GM21390 (cell line): Measurements from ENCODE around the gene KLHL42.

ENCODE experiments used
- ATAC-seq: cut with Tn5 transposase; IDR thresholded peaks from one replicate; pipeline ENCODE4 v1.9.1; 2021; ENCODE audit not compliant: unreplicated experiment

Gene KLHL42

GRCh38 chr12:27779416-27779919 lies 565 bp upstream of the KLHL42 start:
- peak; percentile 15 for ATAC-seq

GRCh38 chr12:27780612-27781408 lies 777 bp downstream of the KLHL42 start:
- peak; percentile 35 for ATAC-seq

GRCh38 chr12:27781680-27782079 lies 1.6 kb downstream of the KLHL42 start:
- no peak for ATAC-seq

GRCh38 chr12:27782481-27782880 lies 2.4 kb downstream of the KLHL42 start:
- ATAC-seq, result no peak

DNA sequence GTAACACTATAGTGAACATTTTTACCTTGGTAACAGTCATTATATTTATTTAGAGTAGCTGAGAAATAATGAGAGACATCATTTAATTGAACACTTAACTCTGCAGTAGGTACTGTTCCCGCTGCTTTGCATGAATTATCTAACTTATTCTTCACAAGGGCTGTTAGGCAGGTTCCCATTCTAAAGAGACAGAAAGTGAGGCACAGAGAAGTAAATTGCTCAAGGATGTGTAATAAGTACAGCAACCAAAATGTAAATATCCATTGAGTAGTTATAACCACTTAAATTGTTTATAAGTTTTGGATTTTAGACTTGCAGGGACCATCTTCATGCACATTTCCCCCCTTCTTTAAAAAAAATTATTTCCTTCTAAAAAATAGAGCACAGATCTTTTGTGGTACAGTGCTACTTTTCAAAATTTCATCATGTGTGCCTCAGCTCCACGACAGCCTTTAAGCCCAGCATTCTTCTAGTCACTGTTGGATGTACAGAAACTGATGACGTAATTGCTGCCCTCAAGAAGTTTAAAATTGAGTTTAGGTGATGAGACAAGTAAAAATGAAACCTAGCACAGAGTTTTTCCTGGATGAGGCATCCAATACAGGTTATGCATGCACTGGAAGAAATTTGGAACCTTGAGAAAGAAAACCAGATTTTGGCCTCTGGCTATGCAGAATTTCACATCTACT lies 6.0 kb downstream of the KLHL42 start:
- no peak for ATAC-seq

- no peak for ATAC-seq
Measured at GRCh38 chr12:27787559-27787958, 7.5 kb downstream of the KLHL42 start.

DNA sequence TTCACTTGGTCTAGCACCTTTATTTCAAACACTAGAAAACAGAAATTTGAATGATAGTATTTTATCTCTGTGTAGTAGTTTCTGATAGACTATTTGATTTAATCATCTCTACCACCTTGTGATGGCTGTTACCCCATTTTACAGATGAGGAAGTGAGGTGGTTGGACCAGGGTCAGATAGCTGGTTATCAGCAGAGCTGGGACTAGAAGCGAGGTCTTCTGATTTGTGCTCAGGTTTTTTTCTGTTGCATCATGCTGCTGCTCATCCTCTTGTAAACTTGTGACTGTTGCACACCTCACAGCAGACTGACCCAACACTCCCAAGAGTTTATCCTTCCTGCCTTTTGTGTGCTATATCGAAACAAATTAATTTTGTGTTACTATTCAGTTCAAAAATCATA lies 10.1 kb downstream of the KLHL42 start:
- no peak for ATAC-seq

GRCh38 chr12:27794818-27795584 lies 15.0 kb downstream of the KLHL42 start:
- ATAC-seq, result no peak

DNA sequence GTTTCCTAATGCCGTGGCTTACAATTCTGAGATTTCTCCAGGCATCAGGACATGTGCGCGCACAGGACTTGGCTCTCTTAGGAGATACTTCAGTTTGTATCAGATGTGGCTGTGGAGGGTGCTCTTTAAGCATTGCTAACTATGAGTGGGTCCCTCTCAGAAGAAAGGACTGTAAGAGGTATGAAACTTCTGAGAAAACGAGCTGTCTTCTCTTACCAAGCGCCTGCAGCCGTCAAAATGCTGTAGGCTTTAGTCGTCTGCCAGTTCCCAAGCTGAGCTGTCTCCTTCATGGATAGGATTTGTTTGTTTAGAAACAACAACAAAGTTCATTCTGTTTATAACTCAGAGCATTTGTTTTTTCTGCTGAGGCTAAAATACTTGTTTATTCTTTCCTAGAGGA lies 16.1 kb downstream of the KLHL42 start:
- ATAC-seq, result no peak

DNA sequence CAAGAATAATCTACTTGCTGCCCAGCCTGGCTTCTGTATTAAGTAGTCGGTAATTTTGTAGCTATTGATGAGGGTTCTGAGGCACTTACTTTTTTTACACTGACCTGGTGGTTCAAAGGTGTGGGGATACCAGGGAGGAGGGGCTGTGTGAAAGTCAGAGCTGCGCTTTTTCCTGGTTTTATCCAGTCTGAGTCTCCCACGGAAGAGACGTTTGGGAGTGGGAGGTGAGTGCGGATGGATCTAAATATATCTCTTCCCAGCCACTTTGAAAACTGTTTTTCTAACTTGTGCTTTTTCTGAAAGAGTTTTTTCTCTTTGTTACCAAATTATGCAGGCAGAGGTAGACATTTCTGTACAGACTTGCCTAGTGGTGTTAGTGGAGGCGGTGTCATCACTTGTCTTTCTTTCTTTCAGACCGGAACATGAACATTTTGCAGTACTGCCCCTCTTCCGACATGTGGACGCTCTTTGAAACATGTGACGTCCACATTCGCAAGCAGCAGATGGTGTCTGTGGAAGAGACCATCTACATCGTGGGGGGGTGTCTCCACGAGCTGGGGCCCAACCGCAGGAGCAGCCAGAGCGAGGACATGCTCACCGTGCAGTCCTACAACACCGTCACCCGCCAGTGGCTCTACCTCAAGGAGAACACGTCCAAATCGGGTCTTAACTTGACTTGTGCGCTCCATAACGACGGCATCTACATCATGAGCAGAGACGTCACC lies 17.4 kb downstream of the KLHL42 start:
- ATAC-seq, result no peak

DNA sequence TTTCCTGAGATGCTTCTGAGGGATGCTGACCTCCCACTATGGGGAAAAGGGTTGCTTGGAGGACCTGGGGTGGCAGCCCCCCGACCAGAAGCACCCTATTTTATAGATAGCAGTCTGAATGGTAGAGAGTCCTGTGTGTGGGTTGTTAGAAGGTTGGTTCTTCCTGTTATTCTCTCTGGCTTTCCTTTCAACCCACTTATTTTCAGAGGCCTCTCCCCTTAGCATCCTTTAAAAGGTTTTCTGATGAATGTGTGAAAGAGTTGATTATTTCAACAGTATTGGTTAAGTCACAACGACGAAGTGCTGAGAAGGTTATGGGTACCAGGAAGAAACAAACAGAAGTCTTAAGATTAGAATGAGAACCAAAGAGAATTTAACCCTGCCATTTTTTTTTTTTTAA lies 20.8 kb downstream of the KLHL42 start:
- ATAC-seq, result no peak

DNA sequence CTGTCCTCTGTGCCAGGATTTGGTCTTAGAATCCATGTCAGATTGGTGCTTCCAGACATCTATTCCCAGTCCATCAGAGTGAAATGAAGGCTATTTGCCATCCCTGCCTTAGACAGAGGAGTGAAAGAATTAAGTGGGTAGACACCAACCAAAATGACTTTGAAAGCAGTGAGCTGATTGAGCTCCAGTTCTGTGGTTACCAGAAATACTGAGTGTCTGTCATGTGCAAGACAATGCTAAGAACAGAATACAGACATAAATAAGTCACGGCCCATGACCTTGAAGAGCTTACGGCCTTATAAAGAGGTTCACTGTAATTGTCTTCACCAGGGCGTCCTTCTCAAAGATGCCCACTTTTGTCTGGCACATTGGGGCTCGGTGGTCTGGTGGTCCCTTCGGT lies 21.6 kb downstream of the KLHL42 start:
- ATAC-seq, result no peak

DNA sequence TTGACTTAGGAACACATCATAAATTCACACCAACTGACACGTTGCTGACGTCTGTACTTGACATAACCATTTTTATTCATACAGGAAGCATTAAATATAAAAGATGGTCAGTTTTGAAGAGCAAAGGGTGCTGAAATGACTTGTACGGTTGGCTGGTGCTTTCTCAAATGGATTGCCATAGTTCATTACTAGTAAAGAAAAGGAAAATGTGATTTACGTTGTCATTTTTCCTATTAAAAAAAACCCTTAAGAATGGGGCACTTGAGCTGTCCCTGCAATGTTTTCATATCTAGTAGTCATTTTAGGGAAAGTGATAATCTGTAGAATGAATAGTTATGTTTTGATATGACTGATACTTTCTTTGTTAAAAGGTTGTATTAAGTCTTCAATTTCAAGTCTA lies 22.5 kb downstream of the KLHL42 start:
- no peak for ATAC-seq

GRCh38 chr12:27802936-27803335 lies 22.9 kb downstream of the KLHL42 start:
- ATAC-seq, result no peak

DNA sequence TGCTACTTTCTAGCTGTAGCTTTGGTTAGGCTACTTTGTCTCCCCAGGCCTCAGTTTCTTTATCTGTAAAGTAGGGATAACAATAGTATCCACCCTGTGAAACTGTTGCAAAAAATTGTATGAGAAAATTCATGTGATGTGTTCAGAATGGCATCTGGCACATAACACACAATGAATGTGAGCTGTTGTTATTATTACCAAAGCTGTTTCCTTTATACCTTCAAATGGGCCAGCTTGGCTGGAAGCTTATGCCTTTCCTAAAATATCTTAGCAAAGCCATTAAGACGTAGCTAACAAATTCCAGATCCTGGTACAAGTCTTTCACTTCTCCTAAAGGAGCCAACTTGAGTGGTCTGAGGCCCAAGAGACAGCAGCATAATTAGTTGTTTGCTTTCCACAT lies 25.2 kb downstream of the KLHL42 start:
- no peak for ATAC-seq

DNA sequence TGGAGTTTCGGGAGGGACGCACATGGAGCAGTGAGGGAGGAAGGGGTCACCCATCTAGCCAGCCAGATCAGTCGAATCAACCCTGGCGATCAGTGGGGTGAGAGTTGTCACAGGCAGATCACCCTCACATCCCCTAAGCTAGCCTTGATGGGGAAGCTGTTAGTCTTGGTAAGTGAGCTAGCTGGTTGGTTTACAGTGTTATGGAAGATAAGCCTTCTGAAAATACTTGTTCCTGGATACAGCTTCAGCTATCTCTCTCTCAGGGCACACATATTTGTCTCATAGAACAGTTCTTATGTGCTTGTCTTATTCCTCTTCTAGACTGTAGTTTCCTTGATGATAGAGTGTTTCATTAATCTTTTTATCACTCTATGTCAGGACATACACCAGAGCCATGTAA lies 26.2 kb downstream of the KLHL42 start:
- ATAC-seq, result no peak

DNA sequence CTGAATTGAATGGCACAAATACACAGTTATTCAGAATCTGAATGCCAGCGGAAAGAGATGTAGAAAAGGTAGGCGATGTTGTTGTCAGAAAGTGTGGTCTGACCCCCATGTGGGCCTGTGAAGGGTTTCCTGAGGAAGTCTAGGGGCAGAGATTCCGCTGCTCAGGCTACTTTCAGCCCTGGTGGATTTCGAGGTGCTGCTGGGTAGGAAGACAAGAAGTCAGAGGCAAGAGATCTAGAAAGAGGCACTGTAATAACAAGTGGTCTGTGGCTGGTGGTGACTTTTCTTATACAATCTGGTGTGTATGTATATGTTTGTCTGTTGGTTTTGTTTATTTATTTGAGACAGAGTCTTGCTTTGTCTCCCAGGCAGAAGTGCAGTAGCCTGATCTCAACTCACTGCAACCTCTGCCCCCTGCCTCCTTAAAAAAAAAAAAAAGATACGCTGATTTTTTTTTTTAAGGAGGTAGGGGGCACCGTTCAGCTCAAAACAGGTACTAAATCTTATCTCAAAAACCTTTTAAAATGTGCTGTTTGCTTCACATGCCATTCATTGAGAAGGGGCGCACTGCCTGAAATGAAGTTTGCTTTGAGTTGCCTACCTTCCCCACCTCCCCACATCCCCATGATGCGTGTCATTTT lies 27.1 kb downstream of the KLHL42 start:
- no peak for ATAC-seq

DNA sequence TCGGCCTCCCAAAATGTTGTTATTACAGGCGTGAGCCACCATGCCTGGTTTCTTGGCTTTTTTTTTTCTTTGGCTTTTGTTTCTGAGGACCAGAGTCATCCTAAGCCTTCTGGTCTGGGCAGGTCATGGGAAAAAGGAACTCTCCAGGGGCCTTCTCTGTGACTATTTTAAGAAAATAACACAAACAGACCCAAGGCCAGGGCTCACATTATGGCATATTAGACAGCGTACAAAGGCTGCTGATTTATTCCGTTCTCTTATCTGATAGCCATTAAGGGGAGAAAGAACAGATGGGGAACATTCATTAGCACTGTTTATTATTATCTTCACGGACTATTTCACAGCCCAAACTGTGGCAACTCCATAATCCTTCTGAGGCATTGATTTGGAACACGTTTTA lies 28.8 kb downstream of the KLHL42 start:
- no peak for ATAC-seq

DNA sequence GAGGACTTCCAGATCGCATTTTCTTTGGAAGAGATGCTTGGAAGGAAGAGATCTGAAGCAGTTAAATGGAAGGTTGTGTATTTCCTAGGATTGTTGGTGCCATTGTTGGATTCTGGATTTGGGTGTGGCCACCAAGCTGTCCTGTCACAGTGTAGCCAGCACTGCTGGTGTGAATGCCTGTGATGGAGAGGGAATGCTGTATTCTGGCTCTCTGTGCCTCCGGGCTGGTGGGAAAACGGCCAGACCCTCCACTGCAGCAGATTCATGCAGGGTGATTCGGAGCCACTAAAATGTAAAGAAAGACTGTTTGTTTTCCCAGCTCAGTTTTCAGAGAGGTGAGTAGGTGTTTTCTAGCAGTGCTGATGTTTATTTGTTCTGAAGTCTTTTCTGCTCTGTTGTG lies 30.7 kb downstream of the KLHL42 start:
- no peak for ATAC-seq

DNA sequence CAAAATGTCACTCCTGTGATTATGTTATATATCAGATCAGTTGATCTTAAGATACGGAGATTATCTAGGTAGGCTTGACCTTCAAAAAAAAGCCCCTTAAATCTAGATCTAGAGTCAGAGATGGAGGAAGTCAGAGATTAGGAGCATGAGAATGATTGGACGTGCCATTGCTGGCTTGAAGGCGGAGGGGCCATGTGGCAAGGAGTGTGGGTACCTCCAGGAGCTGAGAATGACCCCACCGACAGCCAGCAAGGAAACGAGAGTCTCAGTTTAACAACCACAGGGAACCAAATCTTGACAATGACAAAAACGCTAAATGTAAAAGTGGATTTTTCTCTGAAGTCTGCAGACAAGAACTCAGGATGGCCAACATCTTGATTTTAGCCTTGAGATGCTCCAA lies 32.5 kb downstream of the KLHL42 start:
- ATAC-seq, result no peak

- ATAC-seq, result no peak
Measured at GRCh38 chr12:27814411-27814810, 34.4 kb downstream of the KLHL42 start.
